Superior temporal gyrus (tissue), 1 donor: ENCODE measurements around the gene EIF4E1B.
A peak's percentile ranks its signal among the peaks of the same experiment; 100 is the strongest.

Source experiments
- DNase-seq: peaks from one replicate; pipeline ENCODE4 v3.0.0-alpha.2; 2016; ENCODE audit errors: extremely low spot score

EIF4E1B gene

DNA sequence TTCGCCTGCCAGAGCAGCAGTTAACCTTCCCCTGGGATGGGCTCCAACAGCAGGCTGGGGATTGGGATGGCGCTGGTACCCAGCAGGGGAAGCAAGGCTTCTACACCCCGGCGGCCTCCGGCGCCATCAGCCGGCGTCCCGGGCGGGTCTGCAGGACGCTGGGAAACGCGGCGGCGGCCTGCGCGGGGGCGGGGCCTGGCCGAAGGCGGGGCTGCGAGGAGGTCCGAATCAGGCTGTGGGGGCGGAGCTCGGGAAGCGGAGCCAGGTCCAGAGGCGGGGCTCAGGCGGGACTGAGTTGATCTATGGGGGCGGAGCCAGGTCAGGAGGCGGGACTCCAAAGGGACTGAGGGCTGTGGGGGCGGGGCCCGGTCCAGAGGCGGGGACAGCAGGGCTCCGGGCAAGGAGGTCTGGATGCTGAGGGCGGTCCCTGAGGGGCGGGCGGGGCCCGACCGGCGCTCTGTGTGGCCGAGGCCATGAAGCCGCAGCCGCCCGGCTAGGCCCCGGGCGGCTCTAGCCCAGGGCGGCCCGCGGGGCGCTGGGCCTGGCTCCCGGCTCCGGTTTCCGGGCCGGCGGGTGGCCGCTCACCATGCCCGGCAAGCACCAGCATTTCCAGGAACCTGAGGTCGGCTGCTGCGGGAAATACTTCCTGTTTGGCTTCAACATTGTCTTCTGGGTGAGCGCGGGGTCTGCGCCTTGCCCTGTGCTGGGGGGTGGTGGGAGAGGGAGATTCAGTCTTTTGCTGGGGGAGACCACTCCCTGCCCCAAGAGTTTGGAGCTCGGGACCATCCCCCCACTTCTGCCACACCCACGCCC, 16.8 kb downstream of the EIF4E1B start, which contains the start of gene TSPAN17:
TSPAN17 (plus strand) TSS at position 455 of the 813 bp plus-strand sequence; CDS start at position 587, 132 bp downstream.
- peak; percentile 99 for DNase-seq

DNA sequence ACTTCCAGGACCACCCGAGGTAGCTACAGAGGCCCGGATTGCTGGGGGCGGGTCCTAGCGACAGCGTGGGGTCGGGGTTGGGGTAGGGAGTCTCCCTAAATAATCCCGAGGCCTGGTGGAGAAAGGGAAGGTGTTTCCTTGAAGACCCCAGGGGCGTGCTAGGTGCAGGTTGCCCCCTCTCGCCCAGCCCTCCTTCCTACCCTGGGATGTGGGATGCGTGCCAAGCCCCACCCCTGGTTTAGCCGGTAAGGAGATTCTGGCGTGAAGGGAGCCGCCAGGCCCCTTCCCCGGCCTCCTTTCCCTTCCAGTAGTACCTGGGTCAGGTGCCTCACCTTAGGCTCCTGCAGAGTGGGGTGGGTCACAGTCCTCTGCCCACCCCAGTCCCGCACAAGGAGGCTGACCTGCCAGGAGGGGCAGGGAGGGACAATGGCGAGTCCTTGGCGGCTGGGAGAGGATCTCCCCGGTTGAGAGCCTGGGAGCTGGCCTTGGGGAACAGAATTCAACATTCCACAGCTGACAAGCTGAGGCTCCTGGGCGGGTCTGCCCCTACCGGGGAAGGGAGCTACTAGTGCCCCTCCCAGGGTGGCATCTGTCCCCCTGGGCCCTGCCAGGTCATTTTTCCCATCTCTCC, 17.5 kb downstream of the EIF4E1B start:
- no peak for DNase-seq

DNA sequence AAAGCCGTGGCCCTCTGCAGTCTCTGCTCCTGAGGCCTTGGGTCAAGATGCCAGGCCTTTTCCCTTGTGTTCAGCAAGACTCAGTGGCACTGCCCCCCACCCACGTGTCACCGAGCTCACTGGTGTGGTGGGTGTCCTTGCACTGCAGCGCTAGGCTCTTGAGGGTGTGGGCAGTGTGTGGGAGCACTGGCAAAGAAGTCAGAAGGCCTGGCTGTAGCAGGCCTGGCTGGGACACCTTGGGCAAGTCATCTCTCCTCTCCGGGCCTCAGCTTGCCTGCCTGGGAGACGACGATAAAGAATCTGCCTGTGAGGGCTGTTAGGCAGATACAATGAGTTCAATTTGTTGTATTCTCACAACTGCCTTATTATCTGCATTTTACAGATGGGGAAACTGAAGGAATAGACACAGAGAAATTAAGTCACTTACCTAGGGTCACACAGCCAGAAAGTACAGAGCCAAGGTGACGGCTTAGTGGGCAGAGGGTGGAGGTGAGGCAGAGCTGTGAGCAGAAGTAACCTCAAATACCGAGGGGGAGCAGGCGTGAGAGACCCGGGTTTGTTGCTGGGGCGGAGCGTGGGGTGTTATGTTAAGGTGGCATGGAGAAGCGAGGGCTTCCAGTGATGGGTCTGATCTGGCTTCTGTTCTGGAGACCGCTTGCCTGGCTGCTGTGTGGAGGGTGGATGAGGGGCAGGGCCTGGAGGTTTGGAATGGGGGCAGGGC, 18.2 kb downstream of the EIF4E1B start:
- no peak for DNase-seq

DNA sequence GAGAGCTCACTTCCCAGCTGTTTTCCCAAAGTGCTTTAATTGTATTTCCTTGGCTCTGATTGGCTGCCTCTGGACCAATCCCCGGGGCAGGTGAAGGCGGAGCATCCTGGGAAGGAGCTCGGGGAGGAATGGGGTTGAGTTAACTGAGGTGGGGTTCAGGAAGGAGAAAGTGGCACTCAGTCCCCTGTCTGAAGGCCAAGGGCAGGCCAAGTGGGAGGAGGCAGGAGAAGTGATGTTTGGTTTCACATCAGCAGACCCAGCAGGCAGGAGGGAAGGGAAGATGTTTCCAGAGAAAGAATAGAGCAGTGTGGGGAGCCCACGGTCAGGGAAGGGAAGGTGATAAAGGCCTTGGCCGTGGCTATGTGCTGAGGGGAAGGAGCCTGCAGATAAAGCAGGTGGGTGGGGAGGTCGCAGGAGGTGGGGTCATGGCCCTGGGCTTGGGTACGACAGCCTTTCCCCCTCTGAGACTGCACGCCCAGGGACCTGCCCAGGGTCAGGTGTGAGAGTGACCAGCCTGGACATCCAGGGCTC, 19.9 kb downstream of the EIF4E1B start:
- DNase-seq, result peak; percentile 35

DNA sequence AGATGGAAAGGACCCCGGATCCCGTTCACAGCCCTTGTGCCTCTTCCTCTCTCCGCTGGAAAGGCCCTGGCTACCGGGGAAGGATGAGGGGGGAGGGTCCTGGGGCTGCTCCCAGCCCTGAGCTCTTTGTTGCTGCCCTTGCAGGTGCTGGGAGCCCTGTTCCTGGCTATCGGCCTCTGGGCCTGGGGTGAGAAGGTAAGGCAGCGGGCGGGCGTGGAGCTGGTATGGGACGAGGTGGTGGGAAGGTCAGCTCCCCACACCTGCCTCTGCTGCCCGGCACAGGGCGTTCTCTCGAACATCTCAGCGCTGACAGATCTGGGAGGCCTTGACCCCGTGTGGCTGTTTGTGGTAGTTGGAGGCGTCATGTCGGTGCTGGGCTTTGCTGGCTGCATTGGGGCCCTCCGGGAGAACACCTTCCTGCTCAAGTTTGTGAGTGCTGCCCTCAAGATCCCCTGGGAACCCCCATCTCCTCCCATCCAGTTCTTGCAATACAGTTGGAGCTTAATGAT, 21.1 kb downstream of the EIF4E1B start:
- no peak for DNase-seq

DNA sequence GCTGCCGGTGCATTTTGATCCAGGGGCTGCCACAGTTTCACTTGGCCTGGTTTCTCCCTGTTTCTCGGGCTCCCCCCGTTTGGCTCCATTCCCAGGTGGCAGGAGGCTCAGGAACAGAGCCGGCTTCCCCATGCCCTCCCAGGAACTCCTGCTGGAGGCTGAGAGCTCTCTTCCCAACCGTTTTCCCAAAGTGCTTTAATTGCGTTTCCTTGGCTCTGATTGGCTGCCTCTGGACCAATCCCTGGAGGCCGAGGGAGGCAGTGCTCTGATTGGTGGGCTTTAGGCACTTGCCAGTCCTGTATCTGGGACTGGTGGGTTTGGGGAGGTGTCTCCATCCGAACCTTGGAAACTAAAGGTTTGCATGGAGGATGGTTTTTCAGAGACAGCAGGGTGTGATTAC, 21.7 kb downstream of the EIF4E1B start:
- peak; percentile 78 for DNase-seq

DNA sequence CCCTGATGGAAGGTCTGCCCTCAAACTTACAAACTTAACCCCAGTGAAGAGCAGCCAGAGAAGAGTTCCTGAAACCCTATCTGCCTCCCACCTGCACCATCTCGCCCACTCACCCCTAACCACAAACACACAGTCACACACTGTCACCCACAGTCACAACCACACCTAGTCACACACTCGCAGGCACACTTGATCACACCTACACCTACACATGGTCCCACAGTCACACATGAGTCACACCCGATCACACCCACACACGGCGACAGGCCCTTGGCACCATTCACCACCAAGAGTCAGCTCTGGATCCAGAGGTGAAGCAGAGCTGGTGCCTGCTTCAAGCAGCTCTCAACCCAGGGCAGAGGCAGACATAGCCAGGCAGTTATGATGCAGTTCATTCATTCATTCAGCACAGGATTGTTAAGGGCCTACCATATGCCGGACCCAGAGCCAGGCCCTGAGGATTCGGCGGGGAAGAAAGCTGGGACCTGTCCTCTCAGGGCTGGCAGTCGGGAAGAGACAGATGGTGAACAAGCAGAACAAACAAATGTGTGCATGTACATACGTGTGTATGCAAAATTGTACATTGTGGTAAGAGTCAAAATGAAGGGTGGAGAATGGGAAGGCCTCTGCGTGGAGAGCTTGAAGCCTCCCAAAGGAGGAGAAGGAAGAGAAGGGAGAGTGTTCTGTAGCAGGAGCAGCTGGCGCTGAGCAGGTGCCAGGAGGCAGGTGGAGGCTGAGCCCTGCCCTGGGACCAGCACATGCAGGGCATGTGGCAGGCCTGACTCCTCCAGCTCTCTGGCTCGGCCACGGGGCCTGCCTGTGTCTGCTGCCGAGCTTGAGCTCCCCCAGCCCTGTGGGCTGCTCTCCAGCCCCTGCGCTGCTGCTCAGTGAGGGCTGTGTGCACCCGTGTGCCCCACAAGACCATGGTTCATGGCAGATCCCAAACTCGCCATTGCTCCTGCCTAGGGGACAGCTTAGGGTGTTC, 23.2 kb downstream of the EIF4E1B start:
- peak; percentile 27 for DNase-seq

DNA sequence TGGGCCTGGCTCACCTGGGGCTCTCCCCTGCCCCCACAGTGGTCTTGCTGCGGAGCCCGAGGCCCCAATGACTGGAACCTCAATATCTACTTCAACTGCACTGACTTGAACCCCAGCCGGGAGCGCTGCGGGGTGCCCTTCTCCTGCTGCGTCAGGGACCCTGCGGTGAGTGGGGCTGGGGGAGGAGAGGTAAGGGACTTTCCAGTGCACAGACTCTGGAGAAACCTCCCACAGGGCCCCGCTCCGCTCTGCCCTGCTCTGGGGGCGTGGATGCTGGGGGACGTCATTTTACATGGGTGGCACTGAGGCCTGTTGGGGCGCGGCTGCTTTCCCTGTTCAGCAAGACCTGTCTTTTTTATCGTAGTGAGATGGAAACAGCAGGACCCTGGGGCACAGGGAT, 24.4 kb downstream of the EIF4E1B start:
- no peak for DNase-seq

DNA sequence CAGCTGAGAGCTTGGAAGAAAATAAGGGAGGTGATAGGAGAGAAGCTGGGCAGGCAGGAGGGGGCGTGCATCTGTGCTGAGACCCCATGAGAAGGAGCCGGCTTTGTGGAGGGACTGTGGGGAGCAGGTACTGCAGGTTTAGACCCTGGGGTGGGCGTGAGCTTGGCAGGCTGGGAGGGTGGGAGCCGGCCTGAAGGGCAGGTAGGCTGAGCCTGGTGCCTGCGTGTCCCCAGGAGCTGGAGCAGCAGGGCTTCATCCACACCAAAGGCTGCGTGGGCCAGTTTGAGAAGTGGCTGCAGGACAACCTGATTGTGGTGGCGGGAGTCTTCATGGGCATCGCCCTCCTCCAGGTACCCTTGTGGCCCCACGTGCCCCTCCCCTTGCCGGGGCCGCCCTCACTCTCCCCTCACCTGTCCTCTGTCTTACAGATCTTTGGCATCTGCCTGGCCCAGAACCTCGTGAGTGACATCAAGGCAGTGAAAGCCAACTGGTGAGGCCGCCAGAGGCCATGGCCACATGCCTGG, 26.1 kb downstream of the EIF4E1B start:
- no peak for DNase-seq

DNA sequence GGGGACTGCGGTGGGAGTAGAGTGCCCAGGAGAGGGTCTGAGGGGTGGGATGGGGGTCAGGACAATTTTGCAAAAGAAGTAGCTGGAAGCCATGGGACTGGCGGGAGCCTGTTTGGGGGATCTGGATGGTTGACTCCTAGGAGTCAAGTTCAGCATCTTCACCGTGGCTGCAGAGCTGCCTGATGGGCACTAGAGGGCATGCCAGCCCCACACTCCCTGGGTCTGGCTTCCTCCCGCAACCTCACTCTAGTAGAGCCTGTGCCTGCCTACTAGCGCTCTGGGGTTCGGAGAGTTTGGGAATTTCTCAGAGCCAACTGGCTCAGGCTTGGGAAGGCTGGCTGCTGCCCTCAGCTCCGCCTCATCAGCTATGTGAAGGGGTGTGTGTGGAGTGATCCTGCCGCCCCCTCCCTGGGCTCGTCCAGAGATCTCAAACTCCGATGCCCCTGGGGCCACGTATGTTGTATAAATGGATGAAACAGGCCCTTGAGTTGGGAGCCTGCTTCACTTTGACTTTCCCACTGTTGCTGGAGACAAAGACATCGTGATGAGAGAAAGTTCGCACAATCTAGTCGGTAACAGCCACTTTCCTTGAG, 27.6 kb downstream of the EIF4E1B start:
- DNase-seq, result peak; percentile 83

DNA sequence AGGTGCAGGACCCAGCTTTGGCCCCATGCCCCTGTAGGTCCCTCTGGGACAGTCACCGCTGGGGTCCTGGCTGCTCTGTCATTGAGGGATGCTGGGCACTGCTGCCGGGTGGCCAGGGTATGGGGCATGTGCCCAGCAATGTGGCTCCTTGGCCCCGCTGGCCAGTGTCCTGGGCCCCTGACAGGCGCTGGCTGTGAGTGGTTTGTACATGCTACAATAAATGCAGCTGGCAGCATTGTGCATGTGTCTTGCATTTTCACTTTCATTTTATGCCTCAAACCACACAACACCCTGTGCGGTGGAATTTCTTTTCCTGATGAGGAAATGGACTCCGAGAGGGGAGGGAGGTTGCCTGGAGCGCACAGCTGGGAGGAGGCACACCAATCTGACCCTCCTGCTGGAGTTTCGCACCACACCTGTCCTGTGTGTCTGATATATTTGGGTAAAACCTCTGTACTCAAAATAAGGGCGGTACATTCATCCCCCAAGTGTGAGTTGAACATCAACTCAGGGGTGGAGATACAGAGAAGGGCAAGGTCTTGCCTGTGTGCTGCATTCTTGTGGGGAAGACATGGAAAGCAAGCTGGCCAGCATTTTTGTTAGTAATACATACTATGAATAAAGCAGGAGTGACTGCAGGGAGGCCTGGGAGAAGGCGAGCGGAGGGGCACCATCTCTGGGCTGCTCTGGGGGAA, 28.5 kb downstream of the EIF4E1B start:
- DNase-seq, result no peak

DNA sequence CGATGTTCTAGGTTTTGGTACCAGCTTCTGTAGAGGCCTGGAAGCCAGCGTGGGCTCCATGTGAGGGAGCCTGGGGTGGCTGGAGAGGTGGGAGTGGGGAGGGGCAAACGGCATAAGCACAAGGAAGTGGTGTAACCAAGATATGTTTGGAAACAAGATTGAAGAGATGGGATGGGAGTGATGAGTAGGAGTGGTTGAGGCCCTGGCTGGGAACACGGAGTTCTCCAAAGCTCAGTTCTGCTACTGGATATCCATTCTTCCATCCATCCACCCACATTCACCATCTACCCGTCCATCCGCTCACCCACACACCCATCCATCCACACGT, 29.0 kb downstream of the EIF4E1B start:
- peak; percentile 34 for DNase-seq

DNA sequence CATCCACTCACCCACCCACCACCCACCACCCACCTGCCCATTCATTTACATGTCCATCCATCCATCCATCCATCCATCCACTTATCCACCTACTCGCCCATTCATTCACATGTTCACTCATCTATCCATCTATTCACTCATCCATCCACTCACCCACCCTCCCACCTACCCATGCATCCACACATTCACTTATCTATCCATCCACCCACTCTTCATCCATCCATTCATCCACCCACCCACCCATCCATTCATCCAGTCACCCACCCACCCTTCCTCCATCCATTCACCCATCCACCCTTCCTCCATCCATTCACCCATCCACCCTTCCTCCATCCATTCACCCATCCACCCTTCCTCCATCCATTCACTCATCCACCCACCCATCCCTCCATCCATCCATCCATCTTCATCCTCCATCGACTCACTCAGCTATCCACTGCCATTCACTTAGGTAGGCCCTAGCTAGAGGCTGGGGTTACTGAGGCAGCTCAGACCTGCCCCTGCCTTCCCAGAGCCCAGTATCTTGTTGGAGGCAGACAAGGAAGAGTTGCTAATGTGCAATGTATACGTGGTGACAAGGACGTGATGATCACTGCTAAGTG, 29.5 kb downstream of the EIF4E1B start:
- DNase-seq, result no peak

DNA sequence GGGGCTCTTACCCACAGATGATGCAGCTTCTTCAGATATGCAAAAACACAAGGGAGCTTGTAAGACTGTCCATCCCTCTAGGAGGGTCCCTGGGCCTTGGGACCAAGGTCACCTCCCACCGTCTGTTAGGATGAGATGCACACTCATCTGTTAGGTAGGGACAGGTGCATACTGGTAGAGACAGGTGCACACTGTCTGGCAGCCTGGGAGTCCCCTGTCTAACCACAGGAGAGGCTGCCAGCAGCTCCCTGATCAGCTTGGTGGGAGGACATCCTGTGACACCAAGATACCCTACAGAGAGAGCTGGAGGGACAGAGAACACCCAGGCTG, 30.0 kb downstream of the EIF4E1B start:
- no peak for DNase-seq

DNA sequence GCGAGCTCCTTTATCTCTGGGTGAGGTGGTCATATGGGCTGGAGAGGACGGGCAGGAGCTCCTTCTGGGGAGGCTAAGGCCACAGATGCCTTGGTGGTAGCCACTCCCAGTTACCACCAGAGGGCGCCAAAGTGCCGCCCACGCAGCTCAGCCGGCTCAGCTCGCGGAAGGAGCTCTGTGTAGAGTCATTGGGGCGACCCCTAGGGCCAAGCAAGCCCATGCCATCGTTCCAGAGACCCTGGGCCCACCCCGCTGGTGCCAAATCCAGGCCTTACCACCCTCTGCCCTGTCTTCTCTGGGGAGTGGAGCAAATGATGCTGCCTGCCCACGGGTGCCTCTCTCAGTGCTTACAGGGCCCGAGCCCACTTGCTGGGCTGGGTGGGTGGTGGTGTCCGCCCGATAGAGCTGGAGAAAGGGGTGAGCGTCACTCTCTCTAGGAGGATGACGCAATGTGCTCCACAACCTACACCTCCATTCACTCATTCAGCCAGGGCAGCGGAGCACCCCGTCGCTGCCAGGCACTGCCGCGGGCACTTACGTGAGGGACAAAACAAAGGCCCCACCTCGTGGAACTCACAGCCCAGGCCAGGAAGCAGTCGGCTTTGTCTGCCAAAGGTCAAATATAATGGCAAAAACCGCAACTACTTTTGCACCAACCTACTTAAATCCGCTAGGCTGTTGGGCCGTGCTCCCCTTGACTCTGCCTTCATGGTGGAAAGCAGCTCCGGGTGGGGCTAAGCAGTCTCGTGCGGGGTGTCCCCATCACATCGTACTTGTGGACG, 30.6 kb downstream of the EIF4E1B start:
- DNase-seq, result peak; percentile 86

DNA sequence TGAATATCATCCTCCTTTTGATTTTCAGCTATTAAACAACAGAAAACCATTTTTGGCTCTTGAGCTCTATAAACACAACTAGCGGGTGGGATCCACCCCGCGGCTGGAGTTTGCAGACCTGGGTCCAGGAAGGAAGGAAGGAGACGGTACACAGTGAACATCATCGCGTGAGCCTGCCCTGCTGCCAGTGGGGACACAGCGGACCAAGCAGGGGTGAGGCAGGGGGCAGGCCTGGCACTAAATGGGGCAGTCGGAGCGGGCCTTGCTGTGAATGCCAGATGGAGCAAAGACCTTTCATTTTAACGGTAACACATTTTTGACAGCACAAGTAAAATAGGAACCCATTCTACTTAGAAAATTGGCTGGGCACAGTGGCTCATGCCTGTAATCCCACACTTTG, 31.2 kb downstream of the EIF4E1B start:
- no peak for DNase-seq

DNA sequence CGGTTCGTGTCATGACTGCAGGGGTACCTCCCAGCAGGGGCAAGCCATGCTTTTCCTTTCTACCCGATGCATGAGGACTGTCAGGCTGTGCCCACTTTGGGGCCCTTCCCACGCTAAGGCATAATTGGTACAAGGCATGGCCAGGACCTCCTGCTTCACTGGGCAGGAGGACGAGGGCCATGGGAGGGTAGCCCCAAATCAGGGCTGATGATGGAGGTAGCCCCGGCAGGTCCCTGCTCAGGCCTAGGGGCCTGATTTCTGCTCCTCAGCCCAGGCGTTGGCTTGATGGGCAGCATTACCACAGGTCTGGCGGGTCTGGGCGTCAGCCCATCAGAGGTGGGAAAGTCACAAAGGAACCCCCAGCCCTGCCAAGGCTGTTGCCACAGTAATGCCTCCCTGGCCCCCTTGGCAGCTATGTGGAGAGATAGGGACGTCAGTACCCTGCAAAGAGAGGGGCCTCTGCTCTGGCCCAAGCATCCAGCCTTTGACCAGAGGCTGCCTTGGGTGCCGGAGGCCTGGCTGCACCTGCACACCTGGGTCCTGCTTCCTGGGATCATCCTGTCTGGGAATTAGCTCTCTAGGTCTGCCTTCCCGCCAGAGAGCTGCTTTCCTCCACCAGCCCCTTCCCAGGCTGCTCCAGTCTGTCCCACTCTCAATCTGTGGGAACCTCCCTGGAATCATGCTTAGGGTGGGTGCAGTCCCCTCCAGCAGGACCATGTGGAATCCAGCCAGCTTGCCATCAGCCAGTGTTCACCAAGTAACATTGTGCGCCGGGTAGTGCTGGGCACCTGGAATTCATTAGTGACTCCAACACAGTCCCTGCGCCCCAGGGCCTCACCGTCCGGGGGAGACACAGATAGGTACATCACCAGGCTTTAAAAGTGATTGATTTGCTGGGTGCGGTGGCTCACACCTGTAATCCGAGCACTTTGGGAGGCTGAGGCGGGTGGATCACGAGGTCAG, 32.2 kb downstream of the EIF4E1B start:
- DNase-seq, result no peak

DNA sequence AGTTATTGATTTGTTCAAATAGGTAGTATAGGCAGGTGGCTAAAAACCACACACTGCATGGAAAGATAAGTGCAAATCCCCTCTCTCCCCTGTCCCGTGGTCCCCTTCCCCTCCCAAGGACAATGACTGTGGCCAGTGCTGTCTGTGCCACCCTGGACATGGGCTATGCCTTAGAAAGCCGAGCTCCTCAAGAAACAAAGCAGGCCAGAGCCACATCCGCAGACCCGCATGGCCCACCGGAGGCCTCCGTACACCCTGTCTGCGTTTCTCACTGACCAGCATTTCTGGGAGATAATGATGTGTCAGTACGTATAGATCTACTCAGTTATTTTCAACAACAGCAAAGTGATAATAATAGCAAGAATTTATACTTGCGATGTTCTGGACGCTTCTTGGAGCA, 33.1 kb downstream of the EIF4E1B start:
- no peak for DNase-seq
